Measurements from ENCODE around the gene PSMD13.
"Not testable (repeated sequence)": the region's sequence is repeated elsewhere in the genome, so short reads cannot be mapped to it uniquely, and the experiment has no call there.

The PSMD13 gene

GRCh38 chr11:272195-272930 is 35.6 kb downstream of the PSMD13 start:
- DNase-seq (ENCODE audit: low read depth, low spot score): no peak

GRCh38 chr11:272931-273198 is 36.1 kb downstream of the PSMD13 start:
- no peak for DNase-seq (ENCODE audit: low read depth, low spot score)

GRCh38 chr11:276219-276618 is 39.4 kb downstream of the PSMD13 start:
- no peak for DNase-seq (ENCODE audit: low read depth, low spot score)

GRCh38 chr11:278001-278951 is 41.5 kb downstream of the PSMD13 start, which contains the start of gene NLRP6:
Gene NLRP6, plus strand, starts transcription at chr11:278407. Its CDS starts 163 bp downstream, at chr11:278570.
- no peak for DNase-seq (ENCODE audit: low read depth, low spot score)

- DNase-seq (ENCODE audit: low read depth, low spot score): no peak
Observed at GRCh38 chr11:279040-279965, 42.5 kb downstream of the PSMD13 start.

- peak; percentile 68 for DNase-seq (ENCODE audit: low read depth, low spot score)
Observed at GRCh38 chr11:279966-280705, 43.4 kb downstream of the PSMD13 start.

- DNase-seq (ENCODE audit: low read depth, low spot score): no peak
Observed at GRCh38 chr11:280706-281485, 44.1 kb downstream of the PSMD13 start.

- DNase-seq (ENCODE audit: low read depth, low spot score): no peak
Observed at GRCh38 chr11:281486-282161, 44.8 kb downstream of the PSMD13 start.

GRCh38 chr11:282171-282570 is 45.4 kb downstream of the PSMD13 start:
- DNase-seq (ENCODE audit: low read depth, low spot score): no peak

GRCh38 chr11:282630-283360 is 46.0 kb downstream of the PSMD13 start:
- DNase-seq (ENCODE audit: low read depth, low spot score): no peak

GRCh38 chr11:283405-284104 is 46.8 kb downstream of the PSMD13 start:
- DNase-seq (ENCODE audit: low read depth, low spot score): no peak

GRCh38 chr11:284105-285020 is 47.6 kb downstream of the PSMD13 start:
- no peak for DNase-seq (ENCODE audit: low read depth, low spot score)

GRCh38 chr11:285021-285893 is 48.5 kb downstream of the PSMD13 start:
- no peak for DNase-seq (ENCODE audit: low read depth, low spot score)

- no peak for DNase-seq (ENCODE audit: low read depth, low spot score)
Observed at GRCh38 chr11:285894-286220, 49.1 kb downstream of the PSMD13 start.

GRCh38 chr11:286977-287820 is 50.4 kb downstream of the PSMD13 start:
- DNase-seq (ENCODE audit: low read depth, low spot score): not testable (repeated sequence)

All from ELF-1 (cell line).